Caco-2 (cell line): ENCODE data around the gene KCNJ3. TPM values are rescaled to one million over a fixed set of nuclear protein-coding genes. Genes with fewer than 3 reads are reported as not detected.

Source experiments
- BruUV-seq: library from RNA; stranded (reverse); fragments of 400-500 nt; replicated peaks from 2 replicates; lab custom pipeline; 2021; lab: Mats Ljungman, UMichigan
- CTCF ChIA-PET: fragments of 300-600 bp; sonication (Branson Sonifier 250); formaldehyde crosslinking; loops from one replicate; lab custom pipeline; 2022; ENCODE audit warnings: antibody characterized with exemption; lab: Charles Lee
- POLR2A ChIA-PET: fragments of 300-600 bp; sonication (Branson Sonifier 250); formaldehyde crosslinking; loops from one replicate; lab custom pipeline; 2022; ENCODE audit warnings: antibody characterized with exemption; lab: Charles Lee
- DNase-seq, 2 experiments: peaks; one replicate each; pipeline versions ENCODE4 v3.0.0 to v3.0.0-alpha.2; 2020 to 2022
- H3K27me3 ChIP-seq: replicated peaks from 2 replicates; pipeline ENCODE4 v1.6.0; 2011; ENCODE audit warnings: low read length; ENCODE audit not compliant: control insufficient read depth, insufficient read depth
- H3K36me3 ChIP-seq: 2 replicates; pipeline ENCODE4 v1.5.1; 2011; ENCODE audit warnings: low read length; ENCODE audit not compliant: control insufficient read depth, insufficient read depth
- H3K4me1 ChIP-seq: fragments of 250-450 bp; sonication (Bioruptor Pico); 2 replicates; pipeline ENCODE4 v1.5.1; 2020; ENCODE audit warnings: mild to moderate bottlenecking
- H3K4me3 ChIP-seq: 2 replicates; pipeline ENCODE4 v1.5.1; 2011; ENCODE audit warnings: low read depth, mild to moderate bottlenecking, control low read depth, low read length
- H3K9me3 ChIP-seq: fragments of 250-450 bp; sonication (Bioruptor Pico); 2 replicates; pipeline ENCODE4 v1.5.1; 2020; ENCODE audit warnings: mild to moderate bottlenecking, moderate library complexity
- H3K27ac Mint-ChIP-seq: one replicate; pipeline ENCODE4 v1.8.0; 2022; ENCODE audit warnings: mixed read lengths; ENCODE audit not compliant: unreplicated experiment
- H3K27me3 Mint-ChIP-seq: one replicate; pipeline ENCODE4 v1.8.0; 2022; ENCODE audit warnings: mixed read lengths; ENCODE audit not compliant: insufficient read depth, unreplicated experiment
- H3K36me3 Mint-ChIP-seq: one replicate; pipeline ENCODE4 v1.8.0; 2022; ENCODE audit warnings: mild to moderate bottlenecking, mixed read lengths; ENCODE audit not compliant: insufficient read depth, unreplicated experiment
- H3K4me1 Mint-ChIP-seq: one replicate; pipeline ENCODE4 v1.8.0; 2022; ENCODE audit warnings: low read depth, mixed read lengths; ENCODE audit not compliant: unreplicated experiment
- H3K4me3 Mint-ChIP-seq: one replicate; pipeline ENCODE4 v1.8.0; 2022; ENCODE audit warnings: mild to moderate bottlenecking, moderate library complexity, mixed read lengths; ENCODE audit not compliant: unreplicated experiment
- H3K9me3 Mint-ChIP-seq: one replicate; pipeline ENCODE4 v1.8.0; 2022; ENCODE audit warnings: mixed read lengths; ENCODE audit not compliant: unreplicated experiment
- CTCF ChIP-seq, 2 experiments: fragments of 200-600 bp in 1 of 2; IDR thresholded peaks; 1 replicate in 1 of 2; 2 replicates in 1 of 2; pipeline versions ENCODE4 v1.5.1 to v1.8.0; 2011 to 2022; ENCODE audit warnings: antibody characterized with exemption in 1 of 2, control low read depth in 1 of 2, inconsistent platforms in 1 of 2, low read depth in 1 of 2, low read length in 1 of 2, mild to moderate bottlenecking in 1 of 2, moderate library complexity in 1 of 2; ENCODE audit not compliant: insufficient read depth in 1 of 2, severe bottlenecking in 1 of 2, unreplicated experiment in 1 of 2
- intact Hi-C: fragments of 100-400 bp; cut with micrococcal nuclease; formaldehyde crosslinking; loops from one replicate; pipeline ENCODE4 v1.10.0; 2022; ENCODE audit not compliant: unreplicated experiment
- total RNA-seq: library from RNA; stranded (reverse); gene quantifications from 2 replicates; pipeline ENCODE4 v1.2.3, GENCODE V29; 2022

The KCNJ3 gene
- total RNA-seq, 1 experiment from 2014 or later: not detected

GRCh38 chr2:154696810-154697417 is 1.6 kb upstream of the KCNJ3 start:
- DNase-seq: no peak
- H3K36me3 Mint-ChIP-seq: no peaks in the 10 kb centered on the region
- peak overlapping the region; percentile 68 for H3K4me3 Mint-ChIP-seq
- Histone ChIP-seq H3K4me3 (no peak overlapping the region), H3K36me3 (no peaks in the 10 kb centered on the region), H3K27me3 (no peaks in the 10 kb centered on the region), H3K9me3 (no peaks in the 10 kb centered on the region), H3K4me1 (0 out of 2 replicates have a peak, but pooled peaks cover 6% of the 10 kb centered on the region)
- no peak overlapping the region for H3K27ac Mint-ChIP-seq
- BruUV-seq: no TSS peak
- ChIA-PET POLR2A (no interaction called here), CTCF (no interaction called here)
- intact Hi-C loops: no loop called here
- no peaks in the 10 kb centered on the region for H3K4me1 Mint-ChIP-seq
- peaks cover 9% of the 10 kb centered on the region for H3K9me3 Mint-ChIP-seq
- H3K27me3 Mint-ChIP-seq: peaks cover 25% of the 10 kb centered on the region
- TF ChIP-seq CTCF (IDR thresholded peaks at IDR 0.05; ENCODE audit: insufficient read depth in 1 of 2, low read depth in 1 of 2, low read length in 1 of 2, severe bottlenecking in 1 of 2, unreplicated experiment in 1 of 2): no peak

- BruUV-seq: no TSS peak
These were observed 860 bp upstream of the KCNJ3 start for GRCh38 chr2:154697418-154698252.

More at GRCh38 chr2:154697418-154698252, 860 bp upstream of the KCNJ3 start:
- Histone ChIP-seq H3K36me3 (no peaks in the 10 kb centered on the region), H3K27me3 (no peaks in the 10 kb centered on the region), H3K4me3 (peak overlapping the region; percentile 25), H3K9me3 (no peaks in the 10 kb centered on the region), H3K4me1 (0 out of 2 replicates have a peak, but pooled peaks cover 6% of the 10 kb centered on the region)
- Mint-ChIP-seq H3K4me3 (peak overlapping the region; percentile 68), H3K27me3 (peaks cover 25% of the 10 kb centered on the region), H3K9me3 (peaks cover 9% of the 10 kb centered on the region), H3K36me3 (no peaks in the 10 kb centered on the region), H3K27ac (no peak overlapping the region), H3K4me1 (no peaks in the 10 kb centered on the region)
- peak in 1 of 2 experiments; percentile 15 for DNase-seq
- CTCF ChIA-PET: no interaction called here
- intact Hi-C loops: no loop called here
- TF ChIP-seq CTCF (IDR thresholded peaks at IDR 0.05; ENCODE audit: insufficient read depth in 1 of 2, low read depth in 1 of 2, low read length in 1 of 2, severe bottlenecking in 1 of 2, unreplicated experiment in 1 of 2): no peak
- POLR2A ChIA-PET: no interaction called here
